Measurements from ENCODE around the gene WDCP.
A peak's percentile ranks its signal among the peaks of the same experiment; 100 is the strongest.

WDCP gene

GRCh38 chr2:24084386-24085199, 37.4 kb upstream of the WDCP start, which contains the start of gene TP53I3:
Gene TP53I3, minus strand, starts transcription at chr2:24084834. Its CDS starts 508 bp downstream, at chr2:24084326.
- peak within 1 kb of the TSS; percentile 81 to 97 for H3K27ac ChIP-seq
- DNase-seq (ENCODE audit: low spot score): peak; percentile 92
- TF ChIP-seq CTCF (IDR thresholded peaks at IDR 0.05): peak; percentile 91
- peak within 1 kb of the TSS; percentile 81 for H3K4me3 ChIP-seq

- Histone ChIP-seq H3K27ac (peak overlapping the region; percentile 81 to 97), H3K4me3 (peak overlapping the region; percentile 81)
- DNase-seq (ENCODE audit: low spot score): no peak
- TF ChIP-seq CTCF (IDR thresholded peaks at IDR 0.05): no peak
These were observed 36.6 kb upstream of the WDCP start for GRCh38 chr2:24083567-24084385.

GRCh38 chr2:24082787-24083566, 35.8 kb upstream of the WDCP start:
- no peak for TF ChIP-seq CTCF (IDR thresholded peaks at IDR 0.05)
- DNase-seq (ENCODE audit: low spot score): peak; percentile 62
- peak overlapping the region; percentile 81 to 97 for H3K27ac ChIP-seq
- peak overlapping the region; percentile 81 for H3K4me3 ChIP-seq

- Histone ChIP-seq H3K4me3 (no peak overlapping the region), H3K27ac (no peak overlapping the region)
- DNase-seq (ENCODE audit: low spot score): peak; percentile 19
- TF ChIP-seq CTCF (IDR thresholded peaks at IDR 0.05): no peak
These were observed 33.5 kb upstream of the WDCP start for GRCh38 chr2:24080701-24081100.

GRCh38 chr2:24077879-24078278, 30.7 kb upstream of the WDCP start:
- Histone ChIP-seq H3K27ac (peak overlapping the region; percentile 87 to 100), H3K4me3 (peak overlapping the region; percentile 92)

More at GRCh38 chr2:24077879-24078278, 30.7 kb upstream of the WDCP start:
- no peak for TF ChIP-seq CTCF (IDR thresholded peaks at IDR 0.05)
- no peak for DNase-seq (ENCODE audit: low spot score)

All from coronary artery (tissue), 2 donors.